Body of pancreas (tissue), 4 donors: ENCODE results near the gene STX8.

Experiments
- POLR2A ChIP-seq, 3 donors: fragments of 450-650 bp; IDR thresholded peaks; one replicate each; pipeline ENCODE4 v1.6.1; 2016; ENCODE audit warnings: antibody characterized with exemption in 3 of 3, mild to moderate bottlenecking in 2 of 3
- TF ChIP-seq, protein P1 (sequence below), 7 experiments: fragments of 450-650 bp in 4 of 7; fragments of 200-600 bp in 3 of 7; sonication (generic) in 3 of 7; IDR thresholded peaks; one replicate each; pipeline ENCODE4 v1.5.1; 2016 to 2019; ENCODE audit warnings: antibody characterized with exemption in 7 of 7

DNA sequence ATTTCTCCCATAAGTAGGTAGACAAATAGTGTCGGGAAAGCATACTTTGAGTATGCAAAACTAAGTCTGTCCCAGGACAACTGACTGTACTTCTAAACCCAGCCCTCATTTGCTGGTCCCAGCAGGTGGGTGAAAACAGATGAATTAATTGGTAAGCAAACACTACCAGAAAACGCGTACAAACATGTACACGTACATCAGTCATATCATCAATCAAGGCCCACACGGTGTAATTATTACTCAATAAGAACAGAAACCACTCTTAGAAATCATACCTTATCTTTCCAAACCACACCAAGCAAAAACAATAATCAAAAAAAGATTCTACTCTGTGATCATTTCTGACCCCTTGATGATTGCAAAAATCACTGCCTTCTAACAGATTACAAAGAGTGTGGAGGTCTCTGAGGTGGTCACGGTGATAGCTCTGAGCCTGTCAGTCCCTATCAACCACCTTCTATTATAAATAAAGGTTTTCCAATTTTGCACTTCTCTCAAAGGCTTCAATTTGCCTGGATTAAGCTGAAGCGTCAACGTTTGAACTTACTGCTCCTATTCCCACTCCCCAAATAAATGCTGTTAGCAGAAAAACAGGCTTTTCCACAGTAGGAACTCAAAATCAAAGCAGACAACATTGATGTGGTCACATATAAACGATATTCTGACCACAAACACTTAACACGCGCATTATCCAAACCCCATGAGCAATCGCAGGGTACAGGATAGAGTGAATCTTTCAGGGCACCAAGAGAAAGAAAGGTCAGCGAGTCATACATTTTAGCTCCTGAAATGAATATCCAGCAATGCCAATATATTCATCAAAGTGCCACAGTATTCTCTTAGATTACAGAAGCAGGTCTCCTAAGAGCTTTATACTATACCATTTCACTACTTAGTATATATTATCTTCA lies 211.9 kb downstream of the STX8 start:
- TF ChIP-seq, protein P1, sequence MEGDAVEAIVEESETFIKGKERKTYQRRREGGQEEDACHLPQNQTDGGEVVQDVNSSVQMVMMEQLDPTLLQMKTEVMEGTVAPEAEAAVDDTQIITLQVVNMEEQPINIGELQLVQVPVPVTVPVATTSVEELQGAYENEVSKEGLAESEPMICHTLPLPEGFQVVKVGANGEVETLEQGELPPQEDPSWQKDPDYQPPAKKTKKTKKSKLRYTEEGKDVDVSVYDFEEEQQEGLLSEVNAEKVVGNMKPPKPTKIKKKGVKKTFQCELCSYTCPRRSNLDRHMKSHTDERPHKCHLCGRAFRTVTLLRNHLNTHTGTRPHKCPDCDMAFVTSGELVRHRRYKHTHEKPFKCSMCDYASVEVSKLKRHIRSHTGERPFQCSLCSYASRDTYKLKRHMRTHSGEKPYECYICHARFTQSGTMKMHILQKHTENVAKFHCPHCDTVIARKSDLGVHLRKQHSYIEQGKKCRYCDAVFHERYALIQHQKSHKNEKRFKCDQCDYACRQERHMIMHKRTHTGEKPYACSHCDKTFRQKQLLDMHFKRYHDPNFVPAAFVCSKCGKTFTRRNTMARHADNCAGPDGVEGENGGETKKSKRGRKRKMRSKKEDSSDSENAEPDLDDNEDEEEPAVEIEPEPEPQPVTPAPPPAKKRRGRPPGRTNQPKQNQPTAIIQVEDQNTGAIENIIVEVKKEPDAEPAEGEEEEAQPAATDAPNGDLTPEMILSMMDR (IDR thresholded peaks at IDR 0.05), result no peak
- TF ChIP-seq POLR2A (IDR thresholded peaks at IDR 0.05), result no peak
